ENCODE data around the gene PRRC2B.
A peak's percentile ranks its signal among the peaks of the same experiment; 100 is the strongest.

Gene PRRC2B

DNA sequence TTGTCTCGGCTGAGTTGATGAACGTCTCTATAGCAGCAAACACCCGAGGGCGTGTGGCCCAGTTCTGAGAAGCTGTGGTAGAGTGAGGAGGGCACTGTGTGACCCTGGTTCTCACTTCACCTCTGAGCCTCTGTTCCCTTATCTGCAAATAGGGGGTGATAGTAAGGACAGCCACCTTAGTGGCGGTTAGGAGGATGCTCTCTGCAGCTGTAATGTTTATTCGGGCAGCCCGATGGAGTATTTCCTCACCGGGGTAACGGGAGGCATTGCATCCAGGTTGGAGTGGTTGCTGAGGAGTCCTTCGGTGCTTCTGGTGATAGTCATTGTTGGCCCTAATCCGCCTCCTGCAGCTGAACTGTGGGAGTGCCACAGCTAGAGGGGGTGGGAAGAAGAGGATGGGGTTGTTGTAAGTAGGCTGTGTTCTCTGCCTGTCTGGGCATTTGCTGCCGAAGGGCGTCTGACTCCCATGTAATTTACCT is 13.9 kb downstream of the PRRC2B start:
- DNase-seq (ENCODE audit: low read depth in 2 of 2), result no peak

DNA sequence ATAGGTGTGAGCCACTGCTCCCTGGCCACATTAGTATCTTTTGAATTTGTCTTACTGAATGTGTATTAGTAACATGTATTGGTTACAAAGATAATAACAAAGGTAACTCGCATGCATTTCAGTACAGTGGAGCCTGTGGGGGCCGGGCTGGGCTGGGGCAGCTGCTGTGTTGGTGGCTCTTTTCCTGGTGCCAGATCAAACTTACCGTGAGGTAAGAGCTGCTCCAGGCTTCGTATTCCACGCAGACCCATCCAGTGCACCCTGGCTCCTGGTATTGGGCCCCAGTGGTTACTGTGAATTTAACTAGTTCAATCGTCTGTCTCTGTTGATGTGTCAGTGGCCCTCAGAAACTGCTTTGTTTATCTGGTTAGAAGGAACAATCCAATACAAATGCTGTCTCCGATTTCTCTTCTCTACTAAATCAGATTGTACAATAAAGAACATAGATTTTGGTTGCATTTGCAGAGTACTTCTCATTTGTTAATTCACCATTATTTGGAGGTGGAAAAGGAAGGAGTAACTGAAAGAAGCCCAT is 15.6 kb downstream of the PRRC2B start:
- DNase-seq (ENCODE audit: low read depth in 2 of 2), result no peak

GRCh38 chr9:131410044-131410491 is 16.2 kb downstream of the PRRC2B start:
- DNase-seq (ENCODE audit: low read depth in 2 of 2), result peak; percentile 62 to 66

DNA sequence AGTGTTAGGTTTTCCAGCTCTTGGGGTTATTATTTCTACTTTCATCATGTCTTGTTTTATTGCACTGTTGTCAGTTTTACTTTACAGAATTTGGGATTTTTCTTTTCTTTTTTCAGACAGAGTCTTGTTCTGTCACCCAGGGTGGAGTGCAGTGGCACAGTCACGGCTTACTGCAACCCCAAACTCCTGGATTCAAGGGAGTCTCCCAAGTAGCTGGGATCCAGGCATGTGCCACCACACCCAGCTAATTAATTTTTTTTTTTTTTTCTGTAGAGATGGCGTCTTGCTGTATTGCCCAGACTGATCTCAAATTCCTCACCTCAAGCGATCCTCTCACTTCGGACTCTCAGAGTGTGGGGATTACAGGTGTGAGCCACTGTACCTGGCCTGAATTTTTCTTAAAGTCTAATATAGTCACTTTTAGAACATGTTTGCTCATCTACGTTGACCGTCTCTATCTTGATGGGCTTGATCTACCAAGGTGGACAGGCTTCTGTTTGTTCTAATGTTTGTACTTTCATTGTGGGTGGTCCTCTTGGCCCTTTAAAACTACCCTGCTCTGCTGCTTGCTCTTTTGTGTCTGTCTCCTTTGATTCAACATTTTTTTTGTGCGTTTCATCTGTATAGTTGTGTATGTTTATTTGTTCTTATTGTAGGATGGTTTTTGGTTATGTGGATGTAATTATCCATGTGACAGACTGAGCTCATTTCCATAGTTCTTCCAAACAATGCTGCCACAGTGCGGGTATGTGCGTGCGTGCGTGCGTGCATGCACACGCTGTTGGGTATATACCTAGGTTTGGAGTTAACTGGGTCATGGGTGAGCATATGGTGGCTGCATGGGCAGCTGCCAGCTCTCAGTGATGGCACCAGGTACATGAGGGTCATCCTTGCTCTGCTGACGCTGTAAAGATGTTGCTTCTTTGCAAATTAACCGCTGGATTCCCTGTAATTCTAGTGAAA is 18.1 kb downstream of the PRRC2B start:
- DNase-seq (ENCODE audit: low read depth in 2 of 2), result no peak

GRCh38 chr9:131416509-131416908 is 22.6 kb downstream of the PRRC2B start:
- DNase-seq (ENCODE audit: low read depth in 2 of 2), result no peak

DNA sequence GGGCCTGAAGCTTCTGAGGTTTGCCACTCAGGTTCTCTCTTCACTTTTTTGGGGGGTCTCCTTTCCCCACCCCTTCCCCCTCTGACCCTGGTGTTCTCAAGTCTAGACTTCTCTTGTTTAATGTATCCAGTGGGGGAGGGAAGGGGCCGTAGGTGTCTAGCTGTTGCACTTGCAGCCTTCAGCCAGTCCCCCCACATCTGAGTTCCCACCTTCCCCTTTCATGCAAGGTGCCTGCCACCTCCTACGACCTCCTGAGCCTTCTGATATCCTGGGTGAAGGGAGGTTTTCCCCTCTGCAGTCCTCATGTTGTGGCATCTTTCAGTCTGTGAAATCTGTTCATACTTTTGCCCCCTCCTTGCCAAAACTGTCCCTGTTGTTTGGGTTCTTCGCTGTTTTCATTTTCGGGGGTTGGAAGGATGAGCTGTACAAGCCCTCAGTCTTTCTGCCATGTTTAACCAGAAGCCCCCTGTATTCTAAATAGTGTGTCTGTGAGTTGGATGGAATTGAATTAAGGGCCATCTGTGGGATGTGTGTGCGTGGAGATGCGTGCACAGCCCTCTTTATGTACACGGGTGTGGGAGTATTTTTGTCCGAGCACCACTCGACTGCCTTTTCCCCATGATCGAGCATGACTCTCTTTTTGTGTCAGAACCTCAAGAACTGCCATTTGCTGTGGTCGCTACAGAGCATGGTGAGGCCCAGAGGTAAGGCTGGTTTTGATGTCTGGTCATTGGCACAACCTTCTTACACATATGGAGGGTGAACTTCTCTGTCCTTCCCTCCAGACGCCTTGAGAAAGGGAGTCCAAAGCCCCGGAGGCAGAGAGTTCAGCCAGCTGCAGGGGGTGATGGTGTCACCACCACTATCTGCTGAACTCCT is 23.6 kb downstream of the PRRC2B start:
- DNase-seq (ENCODE audit: low read depth in 2 of 2), result no peak

DNA sequence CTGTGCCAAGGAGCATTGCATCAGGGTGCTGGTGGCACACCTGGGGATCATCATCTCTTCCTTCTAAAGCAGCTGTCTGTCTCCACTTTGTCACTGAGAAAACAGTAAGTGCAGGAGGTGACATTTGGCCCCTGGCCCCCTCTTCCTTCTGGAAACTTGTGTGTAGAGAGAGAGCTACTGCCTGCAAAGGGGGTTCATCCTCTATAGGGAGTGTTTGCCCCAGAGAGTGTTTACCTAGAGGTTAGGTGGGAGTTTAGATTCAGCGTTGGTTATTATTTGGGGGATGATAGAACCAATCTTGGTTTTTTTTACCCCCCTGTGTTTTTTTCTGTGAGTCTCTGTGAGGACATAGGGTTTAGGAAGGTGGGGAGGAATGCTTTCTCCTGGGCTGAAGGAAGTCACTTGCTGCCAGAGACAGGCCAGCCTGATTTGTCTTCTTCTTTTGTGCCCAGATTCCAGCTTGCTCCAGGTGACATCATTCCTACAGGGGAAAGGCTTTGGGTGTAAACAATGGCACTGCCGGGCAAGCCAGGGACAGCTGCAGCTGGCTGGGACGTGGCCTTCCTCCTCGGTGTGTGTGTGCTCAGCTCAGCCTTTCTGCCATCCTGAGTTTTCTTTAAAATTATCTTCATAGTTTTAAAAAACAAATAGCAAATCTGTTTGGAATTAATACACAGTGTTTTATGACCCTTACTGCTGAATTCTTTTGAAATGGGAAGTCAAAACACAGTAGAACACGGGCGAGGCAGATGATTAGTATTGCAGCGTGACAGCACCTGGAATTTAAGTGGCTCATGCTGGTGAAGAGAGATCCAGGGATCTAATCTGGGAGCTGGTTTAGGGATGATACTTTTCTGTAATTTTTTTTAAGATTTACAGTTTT is 24.5 kb downstream of the PRRC2B start:
- no peak for DNase-seq (ENCODE audit: low read depth in 2 of 2)

DNA sequence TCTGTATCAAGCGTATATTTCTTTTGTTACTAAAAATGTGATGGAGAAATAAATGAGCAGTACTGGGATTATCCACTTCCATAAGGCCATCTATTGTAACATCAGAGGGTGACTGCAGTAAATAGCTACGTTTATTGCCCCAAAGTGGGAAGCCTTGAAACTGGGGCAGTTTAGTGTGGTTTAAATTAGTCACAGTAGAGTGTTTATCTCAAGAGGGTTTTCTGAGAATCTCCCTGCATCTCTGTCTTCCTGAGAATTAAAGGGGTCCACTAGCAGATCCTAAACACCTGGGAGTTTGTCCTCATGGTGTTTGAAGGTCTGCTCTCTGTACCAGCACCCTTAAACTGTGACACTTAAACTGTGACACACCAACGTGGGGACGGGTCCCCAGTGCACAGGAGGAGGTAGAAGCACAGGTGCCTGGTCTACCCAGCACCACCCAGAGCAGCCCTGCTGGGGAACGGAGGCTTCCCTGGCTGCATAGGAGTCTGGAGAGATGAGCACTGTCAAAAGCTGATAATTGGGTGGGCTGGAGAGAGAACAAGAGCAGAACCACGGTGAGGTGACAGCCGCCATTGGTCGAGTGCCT is 25.2 kb downstream of the PRRC2B start:
- no peak for DNase-seq (ENCODE audit: low read depth in 2 of 2)

GRCh38 chr9:131419716-131420115 is 25.8 kb downstream of the PRRC2B start:
- no peak for DNase-seq (ENCODE audit: low read depth in 2 of 2)

GRCh38 chr9:131420980-131421624 is 27.2 kb downstream of the PRRC2B start:
- no peak for DNase-seq (ENCODE audit: low read depth in 2 of 2)

DNA sequence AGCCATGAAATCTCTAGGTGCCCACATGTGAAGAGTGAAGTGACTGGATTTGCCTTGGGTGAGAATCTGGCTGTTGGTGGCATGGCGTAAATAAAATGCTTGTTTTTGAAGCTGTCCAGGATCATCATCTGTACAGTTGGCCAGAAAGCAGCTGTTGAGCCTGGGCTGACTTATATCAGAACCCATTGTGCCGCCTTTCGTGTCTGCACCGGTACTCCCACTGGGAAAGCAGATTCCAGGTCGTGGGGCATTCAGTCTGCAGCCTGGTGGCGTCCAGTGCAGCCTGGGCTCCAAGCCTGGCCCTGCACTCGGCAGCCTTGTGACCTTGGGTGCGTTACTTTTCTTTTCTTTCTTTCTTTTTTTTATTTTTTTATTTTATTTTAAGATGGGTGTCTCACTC is 27.8 kb downstream of the PRRC2B start:
- DNase-seq (ENCODE audit: low read depth in 2 of 2), result no peak

- no peak for DNase-seq (ENCODE audit: low read depth in 2 of 2)
These were observed 28.4 kb downstream of the PRRC2B start for GRCh38 chr9:131422241-131422792.

- DNase-seq (ENCODE audit: low read depth in 2 of 2), result no peak
These were observed 29.3 kb downstream of the PRRC2B start for GRCh38 chr9:131423171-131423581.

DNA sequence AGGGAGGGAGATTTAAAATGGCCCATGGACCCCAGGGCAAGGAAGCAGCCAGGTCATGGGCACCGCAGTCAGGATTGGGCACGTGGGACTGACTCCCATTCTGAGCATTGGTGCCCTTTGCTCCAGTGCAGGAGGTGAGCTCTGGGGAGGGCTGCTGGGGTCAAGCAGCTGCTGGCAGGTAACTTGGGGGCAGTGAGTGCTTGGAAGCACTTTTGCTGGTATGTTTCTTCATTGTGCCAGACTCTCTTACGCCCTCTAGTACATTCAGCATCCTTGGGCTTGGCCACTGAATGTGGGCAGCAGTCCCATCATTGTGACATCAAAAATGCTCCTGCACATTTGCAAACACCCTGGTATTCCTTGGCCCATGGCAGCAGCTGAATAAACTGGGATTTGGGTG is 32.7 kb downstream of the PRRC2B start:
- no peak for DNase-seq (ENCODE audit: low read depth in 2 of 2)

- DNase-seq (ENCODE audit: low read depth in 2 of 2), result no peak
These were observed 35.5 kb downstream of the PRRC2B start for GRCh38 chr9:131429121-131430012.

- no peak for DNase-seq (ENCODE audit: low read depth in 2 of 2)
These were observed 38.2 kb downstream of the PRRC2B start for GRCh38 chr9:131432050-131432449.

DNA sequence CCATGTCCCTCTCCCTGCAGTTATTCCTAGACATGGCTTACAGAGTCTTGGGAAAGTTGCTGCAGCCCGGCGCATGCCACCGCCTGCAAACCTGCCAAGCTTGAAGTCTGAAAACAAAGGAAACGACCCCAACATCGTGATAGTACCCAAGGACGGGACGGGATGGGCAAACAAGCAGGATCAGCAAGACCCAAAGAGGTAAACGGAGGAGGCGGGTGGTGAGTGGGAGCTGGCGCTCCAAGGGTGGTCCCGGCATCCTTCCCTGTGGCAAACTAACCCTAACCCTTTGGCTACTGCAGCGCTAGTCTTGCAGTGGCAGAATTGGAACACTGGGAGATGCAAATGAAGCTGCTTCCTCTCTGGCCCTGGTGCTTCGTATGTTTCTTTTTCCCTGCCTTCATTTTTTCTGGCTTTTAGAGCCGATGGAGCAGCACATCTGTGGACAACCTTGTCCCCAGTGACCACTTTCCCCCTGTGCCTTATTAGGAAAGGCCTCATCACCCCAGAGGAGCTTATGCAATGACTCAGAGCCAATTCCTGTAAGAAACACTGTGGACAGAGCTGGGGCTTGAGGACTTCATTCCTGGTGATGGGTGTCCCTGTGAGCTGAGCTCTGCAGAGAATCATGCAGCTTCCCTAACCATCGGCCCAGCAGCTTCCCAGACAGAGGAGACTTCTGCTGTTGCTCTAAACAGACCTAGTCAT is 38.9 kb downstream of the PRRC2B start:
- peak; percentile 79 to 83 for DNase-seq (ENCODE audit: low read depth in 2 of 2)

- no peak for DNase-seq (ENCODE audit: low read depth in 2 of 2)
These were observed 39.5 kb downstream of the PRRC2B start for GRCh38 chr9:131433302-131433854.

All from fibroblast of skin of left quadriceps (primary cell).